WTC11 (cell line): ENCODE measurements around the gene CDK5R2. TPM values are rescaled to one million over a fixed set of nuclear protein-coding genes. Genes with fewer than 3 reads are reported as not detected.

Experiments
- ATAC-seq: fragments of 200-7000 bp; cut with Tn5 transposase; 2 replicates; pipeline ENCODE4 v1.10.0; 2021; ENCODE audit warnings: mild to moderate bottlenecking, moderate library complexity
- CTCF ChIA-PET: fragments of 300-600 bp; sonication (Branson Sonifier 250); formaldehyde crosslinking; loops from one replicate; lab custom pipeline; 2021; ENCODE audit warnings: antibody characterized with exemption; lab: Charles Lee
- POLR2A ChIA-PET: fragments of 350-600 bp; sonication (Branson Sonifier 250); formaldehyde crosslinking; loops from one replicate; lab custom pipeline; 2021; ENCODE audit warnings: antibody characterized with exemption; lab: Charles Lee
- DNase-seq: peaks from one replicate; pipeline ENCODE4 v3.0.0; 2021; ENCODE audit warnings: low spot score
- H3K27ac Mint-ChIP-seq: 2 replicates; pipeline ENCODE4 v1.8.0; 2021; ENCODE audit warnings: mixed read lengths
- H3K27me3 Mint-ChIP-seq: 2 replicates; pipeline ENCODE4 v1.8.0; 2021; ENCODE audit warnings: low read depth, mild to moderate bottlenecking, moderate library complexity, mixed read lengths
- H3K36me3 Mint-ChIP-seq: 2 replicates; pipeline ENCODE4 v1.8.0; 2021; ENCODE audit warnings: mixed read lengths
- H3K4me1 Mint-ChIP-seq: 2 replicates; pipeline ENCODE4 v1.8.0; 2022; ENCODE audit warnings: mixed read lengths
- H3K4me3 Mint-ChIP-seq: 2 replicates; pipeline ENCODE4 v1.8.0; 2021; ENCODE audit warnings: mild to moderate bottlenecking, moderate library complexity, mixed read lengths
- H3K9me3 Mint-ChIP-seq: 2 replicates; pipeline ENCODE4 v1.8.0; 2021; ENCODE audit warnings: mixed read lengths
- ATF3 ChIP-seq: sonication (generic); formaldehyde crosslinking; conservative IDR thresholded peaks from 2 replicates; pipeline ENCODE4 v1.8.1; 2022; ENCODE audit warnings: mild to moderate bottlenecking, missing genetic modification reagents
- CREB1 ChIP-seq: sonication (generic); formaldehyde crosslinking; IDR thresholded peaks from 2 replicates; pipeline ENCODE4 v1.8.0; 2023; ENCODE audit warnings: mild to moderate bottlenecking, missing genetic modification reagents
- E2F4 ChIP-seq: sonication (generic); formaldehyde crosslinking; IDR thresholded peaks from 2 replicates; pipeline ENCODE4 v1.8.1; 2022; ENCODE audit warnings: low read depth, mild to moderate bottlenecking, moderate library complexity, missing genetic modification reagents, borderline replicate concordance
- E2F5 ChIP-seq: sonication (generic); formaldehyde crosslinking; IDR thresholded peaks from 2 replicates; pipeline ENCODE4 v1.8.1; 2022; ENCODE audit warnings: mild to moderate bottlenecking, moderate library complexity, missing genetic modification reagents
- EMX1 ChIP-seq: fragments of 250-450 bp; sonication (Bioruptor Pico); IDR thresholded peaks from 2 replicates; pipeline ENCODE4 v1.8.0; 2021; ENCODE audit warnings: mild to moderate bottlenecking
- ETV6 ChIP-seq: sonication (generic); formaldehyde crosslinking; IDR thresholded peaks from 2 replicates; pipeline ENCODE4 v1.8.1; 2022; ENCODE audit warnings: mild to moderate bottlenecking, missing genetic modification reagents
- FOXJ3 ChIP-seq: sonication (generic); formaldehyde crosslinking; IDR thresholded peaks from 2 replicates; pipeline ENCODE4 v1.9.0; 2021; ENCODE audit warnings: missing genetic modification reagents, mild to moderate bottlenecking, borderline replicate concordance
- FOXP1 ChIP-seq: sonication (generic); formaldehyde crosslinking; IDR thresholded peaks from 2 replicates; pipeline ENCODE4 v1.8.0; 2022; ENCODE audit warnings: missing genetic modification reagents, mild to moderate bottlenecking, moderate library complexity, borderline replicate concordance
- HMGXB4 ChIP-seq: sonication (generic); formaldehyde crosslinking; IDR thresholded peaks from 2 replicates; pipeline ENCODE4 v1.8.1; 2023; ENCODE audit warnings: mild to moderate bottlenecking, moderate library complexity, missing genetic modification reagents
- JAZF1 ChIP-seq: fragments of 250-450 bp; sonication (Bioruptor Pico); IDR thresholded peaks from 2 replicates; pipeline ENCODE4 v1.9.0; 2021; ENCODE audit warnings: moderate library complexity, mild to moderate bottlenecking, inconsistent platforms
- NFE2L1 ChIP-seq: sonication (generic); formaldehyde crosslinking; IDR thresholded peaks from 2 replicates; pipeline ENCODE4 v1.8.1; 2023; ENCODE audit warnings: missing genetic modification reagents
- RORB ChIP-seq: fragments of 250-450 bp; sonication (Bioruptor Pico); IDR thresholded peaks from 2 replicates; pipeline ENCODE4 v1.9.0; 2021; ENCODE audit warnings: mild to moderate bottlenecking
- USF2 ChIP-seq: sonication (generic); formaldehyde crosslinking; IDR thresholded peaks from 2 replicates; pipeline ENCODE4 v1.8.1; 2023; ENCODE audit warnings: mild to moderate bottlenecking, missing genetic modification reagents, moderate library complexity
- ZBTB21 ChIP-seq: sonication (generic); formaldehyde crosslinking; IDR thresholded peaks from 2 replicates; pipeline ENCODE4 v1.8.1; 2023; ENCODE audit warnings: mild to moderate bottlenecking, missing genetic modification reagents, borderline replicate concordance
- ZBTB43 ChIP-seq: sonication (generic); formaldehyde crosslinking; IDR thresholded peaks from 2 replicates; pipeline ENCODE4 v1.8.1; 2023; ENCODE audit warnings: mild to moderate bottlenecking, missing genetic modification reagents
- ZNF138 ChIP-seq: sonication (generic); formaldehyde crosslinking; conservative IDR thresholded peaks from 2 replicates; pipeline ENCODE4 v1.8.1; 2022; ENCODE audit warnings: mild to moderate bottlenecking, moderate library complexity, missing genetic modification reagents
- ZNF317 ChIP-seq: sonication (generic); formaldehyde crosslinking; IDR thresholded peaks from 2 replicates; pipeline ENCODE4 v1.8.1; 2023; ENCODE audit warnings: low read depth, mild to moderate bottlenecking, moderate library complexity, missing genetic modification reagents, borderline replicate concordance
- ZNF423 ChIP-seq: fragments of 250-450 bp; sonication (Bioruptor Pico); IDR thresholded peaks from 2 replicates; pipeline ENCODE4 v2.1.2; 2022; ENCODE audit warnings: mild to moderate bottlenecking, moderate library complexity
- total RNA-seq: library from RNA; stranded (reverse); gene quantifications from 3 replicates; pipeline ENCODE4 v1.2.3, GENCODE V29; 2021
- TF ChIP-seq, protein P1 (sequence below): fragments of 250-450 bp; sonication (Bioruptor Pico); IDR thresholded peaks from 2 replicates; pipeline ENCODE4 v1.8.0; 2021; ENCODE audit warnings: mild to moderate bottlenecking
- TF ChIP-seq, protein P2 (sequence below): sonication (generic); formaldehyde crosslinking; IDR thresholded peaks from 2 replicates; pipeline ENCODE4 v1.8.1; 2023; ENCODE audit warnings: mild to moderate bottlenecking, missing genetic modification reagents, moderate library complexity
- TF ChIP-seq, protein P3 (sequence below): sonication (generic); formaldehyde crosslinking; IDR thresholded peaks from 2 replicates; pipeline ENCODE4 v1.8.0; 2022; ENCODE audit warnings: mild to moderate bottlenecking, missing genetic modification reagents

CDK5R2 gene
- total RNA-seq, 1 experiment from 2014 or later, result 0.26 TPM

- ATAC-seq (no peak), DNase-seq (peak; percentile 69)
- ChIA-PET CTCF (interaction anchor here (0.7 to 8.8 kb wide), 7 partner anchors 8 to 333 kb away, joined by 3 to 116 read pairs (median 4); no protein-coding TSS in a partner anchor), POLR2A (interaction anchor here (1.0 kb wide), 1 partner anchor 70 kb away, joined by 3 read pairs; no protein-coding TSS in a partner anchor)
- Mint-ChIP-seq H3K4me1 (peaks cover 31% of the 10 kb centered on the region), H3K27me3 (peaks cover 86% of the 10 kb centered on the region), H3K36me3 (no peaks in the 10 kb centered on the region), H3K9me3 (no peaks in the 10 kb centered on the region), H3K27ac (no peak overlapping the region), H3K4me3 (peak overlapping the region; percentile 77)
- no peak for TF ChIP-seq NFE2L1 (CRISPR knock-in tag)
- TF ChIP-seq, protein P1, sequence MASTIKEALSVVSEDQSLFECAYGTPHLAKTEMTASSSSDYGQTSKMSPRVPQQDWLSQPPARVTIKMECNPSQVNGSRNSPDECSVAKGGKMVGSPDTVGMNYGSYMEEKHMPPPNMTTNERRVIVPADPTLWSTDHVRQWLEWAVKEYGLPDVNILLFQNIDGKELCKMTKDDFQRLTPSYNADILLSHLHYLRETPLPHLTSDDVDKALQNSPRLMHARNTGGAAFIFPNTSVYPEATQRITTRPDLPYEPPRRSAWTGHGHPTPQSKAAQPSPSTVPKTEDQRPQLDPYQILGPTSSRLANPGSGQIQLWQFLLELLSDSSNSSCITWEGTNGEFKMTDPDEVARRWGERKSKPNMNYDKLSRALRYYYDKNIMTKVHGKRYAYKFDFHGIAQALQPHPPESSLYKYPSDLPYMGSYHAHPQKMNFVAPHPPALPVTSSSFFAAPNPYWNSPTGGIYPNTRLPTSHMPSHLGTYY (CRISPR knock-in tag), result no peak
Observed at GRCh38 chr2:218961651-218962570, 2.4 kb downstream of the CDK5R2 start.

DNA sequence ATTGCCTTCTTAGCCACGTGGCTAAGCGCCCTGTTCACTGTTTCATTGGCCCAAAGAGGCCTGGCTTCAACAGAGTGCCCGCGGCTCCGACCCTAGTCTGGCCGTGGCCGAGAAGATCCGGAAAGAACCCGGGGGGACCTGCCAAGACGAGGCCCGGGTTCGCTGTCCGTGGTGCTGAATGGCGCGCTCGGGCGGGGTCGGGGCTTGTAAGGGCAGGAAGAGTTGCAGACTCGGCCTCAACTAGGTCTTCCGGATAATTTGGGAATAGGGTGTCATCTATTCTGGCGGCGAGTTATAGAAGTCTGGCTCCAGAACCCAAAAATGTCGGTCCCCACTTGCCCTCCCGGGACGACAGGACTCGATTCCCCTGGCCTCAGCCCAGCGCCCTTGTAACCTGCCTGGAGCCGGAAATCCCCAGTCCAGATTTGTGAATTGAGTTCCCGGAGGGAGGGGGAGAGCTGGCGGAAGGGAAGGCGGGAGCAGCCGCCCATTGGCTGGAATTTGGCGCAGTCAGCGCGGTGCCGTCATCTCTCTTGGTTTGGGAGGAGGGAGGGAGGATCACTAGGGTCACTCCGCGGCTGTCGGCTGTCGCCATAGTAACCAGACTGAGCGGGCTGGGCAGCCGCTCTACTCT lies 3.5 kb downstream of the CDK5R2 start:
- peak; percentile 80 for ATAC-seq
- Mint-ChIP-seq H3K27ac (no peak overlapping the region), H3K4me1 (peaks cover 31% of the 10 kb centered on the region), H3K36me3 (no peaks in the 10 kb centered on the region), H3K4me3 (peak overlapping the region; percentile 77), H3K27me3 (peaks cover 86% of the 10 kb centered on the region), H3K9me3 (no peaks in the 10 kb centered on the region)
- CTCF ChIA-PET, result interaction anchor here (0.8 to 8.8 kb wide), 13 partner anchors 10 to 332 kb away, joined by 3 to 116 read pairs (median 4); no protein-coding TSS in a partner anchor
- POLR2A ChIA-PET, result no interaction called here
- peak; percentile 97 for DNase-seq
- TF ChIP-seq ZNF423 (CRISPR knock-in tag) (no peak), ETV6 (CRISPR knock-in tag) (peak; percentile 97), ATF3 (CRISPR knock-in tag) (no peak), JAZF1 (no peak), HMGXB4 (no peak), ZNF317 (CRISPR knock-in tag) (peak; percentile 65; the same call in 1 of the 2 replicates), FOXJ3 (CRISPR knock-in tag) (no peak), E2F5 (CRISPR knock-in tag) (peak; percentile 87; the same call in 1 of the 2 replicates), ZBTB21 (no peak), RORB (CRISPR knock-in tag) (no peak), CREB1 (CRISPR knock-in tag) (peak; percentile 70), ZNF138 (CRISPR knock-in tag) (peak; percentile 73; the same call in 1 of the 2 replicates), FOXP1 (peak; percentile 97), E2F4 (CRISPR knock-in tag) (peak; percentile 86; the same call in 1 of the 2 replicates), ZBTB43 (peak; percentile 86; the same call in 1 of the 2 replicates), EMX1 (CRISPR knock-in tag) (no peak), USF2 (CRISPR knock-in tag) (peak; percentile 31; the same call in 1 of the 2 replicates)
- TF ChIP-seq, protein P2, sequence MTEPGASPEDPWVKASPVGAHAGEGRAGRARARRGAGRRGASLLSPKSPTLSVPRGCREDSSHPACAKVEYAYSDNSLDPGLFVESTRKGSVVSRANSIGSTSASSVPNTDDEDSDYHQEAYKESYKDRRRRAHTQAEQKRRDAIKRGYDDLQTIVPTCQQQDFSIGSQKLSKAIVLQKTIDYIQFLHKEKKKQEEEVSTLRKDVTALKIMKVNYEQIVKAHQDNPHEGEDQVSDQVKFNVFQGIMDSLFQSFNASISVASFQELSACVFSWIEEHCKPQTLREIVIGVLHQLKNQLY, result peak; percentile 89; the same call in 1 of the 2 replicates
- TF ChIP-seq, protein P3, sequence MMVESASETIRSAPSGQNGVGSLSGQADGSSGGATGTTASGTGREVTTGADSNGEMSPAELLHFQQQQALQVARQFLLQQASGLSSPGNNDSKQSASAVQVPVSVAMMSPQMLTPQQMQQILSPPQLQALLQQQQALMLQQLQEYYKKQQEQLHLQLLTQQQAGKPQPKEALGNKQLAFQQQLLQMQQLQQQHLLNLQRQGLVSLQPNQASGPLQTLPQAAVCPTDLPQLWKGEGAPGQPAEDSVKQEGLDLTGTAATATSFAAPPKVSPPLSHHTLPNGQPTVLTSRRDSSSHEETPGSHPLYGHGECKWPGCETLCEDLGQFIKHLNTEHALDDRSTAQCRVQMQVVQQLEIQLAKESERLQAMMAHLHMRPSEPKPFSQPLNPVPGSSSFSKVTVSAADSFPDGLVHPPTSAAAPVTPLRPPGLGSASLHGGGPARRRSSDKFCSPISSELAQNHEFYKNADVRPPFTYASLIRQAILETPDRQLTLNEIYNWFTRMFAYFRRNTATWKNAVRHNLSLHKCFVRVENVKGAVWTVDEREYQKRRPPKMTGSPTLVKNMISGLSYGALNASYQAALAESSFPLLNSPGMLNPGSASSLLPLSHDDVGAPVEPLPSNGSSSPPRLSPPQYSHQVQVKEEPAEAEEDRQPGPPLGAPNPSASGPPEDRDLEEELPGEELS (CRISPR knock-in tag), result peak; percentile 97
